ELR (cell line): Measurements from ENCODE around the gene ILRUN.
"Not testable (repeated sequence)": the region's sequence is repeated elsewhere in the genome, so short reads cannot be mapped to it uniquely, and the experiment has no call there.

Source experiments
- DNase-seq: peaks from one replicate; pipeline ENCODE4 v3.0.0-alpha.2; 2015; ENCODE audit warnings: low read depth

Gene ILRUN

GRCh38 chr6:34664256-34664971, 32.2 kb downstream of the ILRUN start:
- DNase-seq = peak; percentile 58

GRCh38 chr6:34663831-34664255, 32.7 kb downstream of the ILRUN start:
- DNase-seq = peak; percentile 35

GRCh38 chr6:34663371-34663770, 33.2 kb downstream of the ILRUN start:
- DNase-seq = no peak

GRCh38 chr6:34661357-34661756, 35.2 kb downstream of the ILRUN start:
- no peak for DNase-seq

- DNase-seq = no peak
Measured at GRCh38 chr6:34658605-34659265, 37.8 kb downstream of the ILRUN start.

GRCh38 chr6:34657979-34658480, 38.5 kb downstream of the ILRUN start:
- peak; percentile 64 for DNase-seq

- DNase-seq = peak; percentile 88
Measured at GRCh38 chr6:34657307-34657978, 39.1 kb downstream of the ILRUN start.

- no peak for DNase-seq
Measured at GRCh38 chr6:34657037-34657306, 39.6 kb downstream of the ILRUN start.

GRCh38 chr6:34656378-34657036, 40.1 kb downstream of the ILRUN start:
- peak; percentile 66 for DNase-seq

- not testable (repeated sequence) for DNase-seq
Measured at GRCh38 chr6:34655876-34656377, 40.6 kb downstream of the ILRUN start.

GRCh38 chr6:34654061-34654710, 42.4 kb downstream of the ILRUN start:
- DNase-seq = no peak

- no peak for DNase-seq
Measured at GRCh38 chr6:34652263-34652662, 44.3 kb downstream of the ILRUN start.

- DNase-seq = no peak
Measured at GRCh38 chr6:34650823-34651222, 45.7 kb downstream of the ILRUN start.

GRCh38 chr6:34650232-34650631, 46.3 kb downstream of the ILRUN start:
- not testable (repeated sequence) for DNase-seq

- DNase-seq = no peak
Measured at GRCh38 chr6:34648806-34649205, 47.8 kb downstream of the ILRUN start.
